Gastrocnemius medialis (tissue), 4 donors: Measurements from ENCODE around the gene EFR3B.

Source experiments
- POLR2A ChIP-seq, 2 donors: fragments of 450-650 bp; IDR thresholded peaks; one replicate each; pipeline ENCODE4 v1.6.1; 2017; ENCODE audit warnings: antibody characterized with exemption in 2 of 2, mild to moderate bottlenecking in 2 of 2, moderate library complexity in 2 of 2
- TF ChIP-seq, protein P1 (sequence below), 5 experiments: fragments of 450-650 bp in 3 of 5; fragments of 200-600 bp in 2 of 5; sonication (generic) in 2 of 5; IDR thresholded peaks in 4 of 5; conservative IDR thresholded peaks in 1 of 5; 1 replicate in 4 of 5; 2 replicates in 1 of 5; pipeline ENCODE4 v1.5.1; 2016 to 2019; ENCODE audit warnings: antibody characterized with exemption in 5 of 5, mild to moderate bottlenecking in 3 of 5, moderate library complexity in 3 of 5

DNA sequence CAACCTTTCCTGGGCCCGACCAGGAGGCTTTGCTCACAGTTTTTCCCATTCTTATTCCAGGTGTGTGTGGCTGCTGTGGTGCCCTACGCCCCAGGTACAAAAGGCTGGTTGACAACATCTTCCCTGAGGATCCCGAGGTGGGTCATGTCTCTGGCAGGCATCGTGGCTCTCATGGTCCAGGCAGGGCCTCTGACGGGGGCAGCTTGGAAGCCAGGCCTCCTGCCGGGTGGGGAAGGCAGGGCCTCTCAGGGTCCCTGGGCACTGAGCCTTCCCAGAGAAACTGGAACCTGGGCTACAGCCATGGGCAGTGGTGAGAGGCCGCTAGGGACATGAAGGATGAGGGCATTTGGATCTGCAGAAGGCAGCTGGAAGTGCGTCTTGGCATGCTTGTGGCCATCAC, 49.4 kb downstream of the EFR3B start:
- no peak for TF ChIP-seq POLR2A (IDR thresholded peaks at IDR 0.05)
- TF ChIP-seq, protein P1, sequence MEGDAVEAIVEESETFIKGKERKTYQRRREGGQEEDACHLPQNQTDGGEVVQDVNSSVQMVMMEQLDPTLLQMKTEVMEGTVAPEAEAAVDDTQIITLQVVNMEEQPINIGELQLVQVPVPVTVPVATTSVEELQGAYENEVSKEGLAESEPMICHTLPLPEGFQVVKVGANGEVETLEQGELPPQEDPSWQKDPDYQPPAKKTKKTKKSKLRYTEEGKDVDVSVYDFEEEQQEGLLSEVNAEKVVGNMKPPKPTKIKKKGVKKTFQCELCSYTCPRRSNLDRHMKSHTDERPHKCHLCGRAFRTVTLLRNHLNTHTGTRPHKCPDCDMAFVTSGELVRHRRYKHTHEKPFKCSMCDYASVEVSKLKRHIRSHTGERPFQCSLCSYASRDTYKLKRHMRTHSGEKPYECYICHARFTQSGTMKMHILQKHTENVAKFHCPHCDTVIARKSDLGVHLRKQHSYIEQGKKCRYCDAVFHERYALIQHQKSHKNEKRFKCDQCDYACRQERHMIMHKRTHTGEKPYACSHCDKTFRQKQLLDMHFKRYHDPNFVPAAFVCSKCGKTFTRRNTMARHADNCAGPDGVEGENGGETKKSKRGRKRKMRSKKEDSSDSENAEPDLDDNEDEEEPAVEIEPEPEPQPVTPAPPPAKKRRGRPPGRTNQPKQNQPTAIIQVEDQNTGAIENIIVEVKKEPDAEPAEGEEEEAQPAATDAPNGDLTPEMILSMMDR (IDR thresholded peaks at IDR 0.05 in 4 of 5, conservative IDR thresholded peaks at IDR 0.05 in 1 of 5) = no peak
